HCT116 (cell line): ENCODE results near the gene KLHL25. TPM values are rescaled to one million over a fixed set of nuclear protein-coding genes. Genes with fewer than 3 reads are reported as not detected.

Experiments
- ATAC-seq: fragments of 200-7000 bp; cut with Tn5 transposase; 2 replicates; pipeline ENCODE4 v1.9.1; 2020; ENCODE audit warnings: mild to moderate bottlenecking, moderate library complexity
- BruUV-seq: library from RNA; stranded (reverse); fragments of 400-500 nt; replicated peaks from 2 replicates; lab custom pipeline; 2021; lab: Mats Ljungman, UMichigan
- CTCF ChIA-PET: fragments of 300-600 bp; sonication (Branson Sonifier 250); formaldehyde crosslinking; loops from one replicate; lab custom pipeline; 2021; ENCODE audit warnings: antibody characterized with exemption; lab: Charles Lee
- POLR2A ChIA-PET: fragments of 300-600, 350-600 bp; sonication (Branson Sonifier 250); formaldehyde crosslinking; loops from one replicate; lab custom pipeline; 2021; ENCODE audit warnings: antibody characterized with exemption; lab: Charles Lee
- RAD21 ChIA-PET, 2 experiments: fragments of 300-600 bp; sonication (Branson Sonifier 250); formaldehyde crosslinking; loops; one replicate each; lab custom pipeline; 2023; ENCODE audit warnings: low total read pairs in 2 of 2; ENCODE audit not compliant: uncharacterized antibody in 2 of 2, unreplicated experiment in 2 of 2, low non-redundant PET in 1 of 2; lab: Charles Lee
- DNase-seq: peaks from one replicate; pipeline ENCODE4 v3.0.0-alpha.2; 2010; ENCODE audit warnings: low read depth, low spot score
- H2AFZ ChIP-seq: fragments of 200-600 bp; shearing (Covaris generic), sonication (generic); 2 replicates; pipeline ENCODE4 v1.6.1; 2017; ENCODE audit warnings: low read depth, mixed run types, mixed read lengths, antibody characterized with exemption, low read length; ENCODE audit not compliant: poor library complexity, severe bottlenecking
- H3K27ac ChIP-seq: 2 replicates; pipeline ENCODE4 v1.5.1; 2012; ENCODE audit warnings: low read depth, low read length
- H3K27me3 ChIP-seq: fragments of 200-600 bp; sonication (generic); 2 replicates; pipeline ENCODE4 v1.6.1; 2016; ENCODE audit warnings: mixed run types, low read length, mixed read lengths; ENCODE audit not compliant: insufficient read depth
- H3K36me3 ChIP-seq, 2 experiments: fragments of 200-500 bp in 1 of 2; fragments of 200-600 bp in 1 of 2; sonication (Bioruptor generic) in 1 of 2; sonication (generic) in 1 of 2; 2 replicates each; pipeline versions ENCODE4 v1.5.1 to v1.6.1; 2014 to 2016; ENCODE audit warnings: low read length in 2 of 2, inconsistent platforms in 1 of 2, mixed read lengths in 1 of 2, mixed run types in 1 of 2; ENCODE audit not compliant: insufficient read depth in 2 of 2, control insufficient read depth in 1 of 2
- H3K4me1 ChIP-seq, 2 experiments: fragments of 200-600 bp in 1 of 2; sonication (generic) in 1 of 2; 2 replicates each; pipeline versions ENCODE4 v1.5.1 to v1.6.1; 2012 to 2017; ENCODE audit warnings: low read length in 2 of 2, inconsistent platforms in 1 of 2, mild to moderate bottlenecking in 1 of 2, mixed read lengths in 1 of 2, mixed run types in 1 of 2, moderate library complexity in 1 of 2; ENCODE audit not compliant: insufficient read depth in 2 of 2, control insufficient read depth in 1 of 2
- H3K4me2 ChIP-seq: fragments of 200-600 bp; sonication (generic); 2 replicates; pipeline ENCODE4 v1.6.1; 2017; ENCODE audit warnings: mixed run types, low read length, mixed read lengths
- H3K4me3 ChIP-seq, 2 experiments: fragments of 200-600 bp in 1 of 2; sonication (generic) in 1 of 2; replicated peaks in 1 of 2; 2 replicates each; pipeline ENCODE4 v1.5.1; 2011 to 2016; ENCODE audit warnings: low read length in 2 of 2, control low read depth in 1 of 2, low read depth in 1 of 2, mild to moderate bottlenecking in 1 of 2, mixed read lengths in 1 of 2, mixed run types in 1 of 2
- H3K79me2 ChIP-seq: fragments of 200-600 bp; sonication (generic); 2 replicates; pipeline ENCODE4 v1.6.1; 2017; ENCODE audit warnings: mild to moderate bottlenecking, mixed run types, low read length, moderate library complexity, mixed read lengths; ENCODE audit not compliant: insufficient read depth
- H3K9ac ChIP-seq: fragments of 200-600 bp; sonication (generic); 2 replicates; pipeline ENCODE4 v1.6.1; 2016; ENCODE audit warnings: low read length, mixed read lengths
- H3K9me2 ChIP-seq: fragments of 200-600 bp; sonication (generic), shearing (Covaris generic); 2 replicates; pipeline ENCODE4 v1.6.1; 2017; ENCODE audit warnings: mixed run types, mild to moderate bottlenecking, moderate library complexity; ENCODE audit not compliant: insufficient read depth
- H3K9me3 ChIP-seq, 2 experiments: fragments of 200-500 bp in 1 of 2; fragments of 200-600 bp in 1 of 2; sonication (Bioruptor generic) in 1 of 2; sonication (generic) in 1 of 2; 2 replicates each; pipeline ENCODE4 v1.6.1; 2014 to 2017; ENCODE audit warnings: low read length in 2 of 2, mixed read lengths in 2 of 2, inconsistent platforms in 1 of 2, low read depth in 1 of 2, mild to moderate bottlenecking in 1 of 2, mixed run types in 1 of 2, moderate library complexity in 1 of 2; ENCODE audit not compliant: control insufficient read depth in 1 of 2, insufficient read depth in 1 of 2
- H4K20me1 ChIP-seq: fragments of 200-600 bp; sonication (generic), shearing (Covaris generic); 2 replicates; pipeline ENCODE4 v1.6.1; 2017; ENCODE audit warnings: mixed run types, mild to moderate bottlenecking, moderate library complexity; ENCODE audit not compliant: insufficient read depth
- CEBPB ChIP-seq: IDR thresholded peaks from 2 replicates; pipeline ENCODE4 v1.6.1; 2012; ENCODE audit warnings: low read depth
- EGR1 ChIP-seq: IDR thresholded peaks from 2 replicates; pipeline ENCODE4 v1.6.1; 2012; ENCODE audit warnings: low read depth
- ELF1 ChIP-seq: IDR thresholded peaks from 2 replicates; pipeline ENCODE4 v1.6.1; 2012; ENCODE audit warnings: low read depth, borderline replicate concordance
- EZH2phosphoT487 ChIP-seq: fragments of 200-600 bp; IDR thresholded peaks from 2 replicates; pipeline ENCODE4 v1.6.1; 2018; ENCODE audit warnings: antibody characterized with exemption, borderline replicate concordance
- FOSL1 ChIP-seq: IDR thresholded peaks from 2 replicates; pipeline ENCODE4 v1.6.1; 2012; ENCODE audit warnings: low read depth
- JUND ChIP-seq: IDR thresholded peaks from 2 replicates; pipeline ENCODE4 v1.6.1; 2012
- POLR2A ChIP-seq: IDR thresholded peaks from 2 replicates; pipeline ENCODE4 v1.7.0; 2011; ENCODE audit warnings: borderline replicate concordance; ENCODE audit not compliant: insufficient read depth, insufficient read length; ENCODE audit errors: extremely low read depth
- POLR2AphosphoS5 ChIP-seq: IDR thresholded peaks from 2 replicates; pipeline ENCODE4 v1.6.1; 2011; ENCODE audit warnings: mild to moderate bottlenecking, low read depth, low read length, moderate library complexity
- RAD21 ChIP-seq: IDR thresholded peaks from 2 replicates; pipeline ENCODE4 v1.6.1; 2012; ENCODE audit warnings: low read depth, mild to moderate bottlenecking
- SIN3A ChIP-seq: IDR thresholded peaks from 2 replicates; pipeline ENCODE4 v1.6.1; 2012; ENCODE audit warnings: low read depth
- SRF ChIP-seq: IDR thresholded peaks from 2 replicates; pipeline ENCODE4 v1.6.1; 2012; ENCODE audit warnings: low read depth
- TCF7L2 ChIP-seq: IDR thresholded peaks from 2 replicates; pipeline ENCODE4 v1.7.0; 2011; ENCODE audit warnings: borderline replicate concordance, inconsistent platforms; ENCODE audit not compliant: insufficient read depth, insufficient read length; ENCODE audit errors: extremely low read depth
- YY1 ChIP-seq: IDR thresholded peaks from 2 replicates; pipeline ENCODE4 v1.6.1; 2011; ENCODE audit warnings: low read length, low read depth, moderate library complexity, mild to moderate bottlenecking; ENCODE audit not compliant: insufficient replicate concordance; ENCODE audit errors: extremely low read depth
- ZFX ChIP-seq: fragments of 450-650 bp; IDR thresholded peaks from 2 replicates; pipeline ENCODE4 v1.6.1; 2017
- ZNF274 ChIP-seq: fragments of 200-500 bp; sonication (Bioruptor generic); IDR thresholded peaks from 2 replicates; pipeline ENCODE4 v1.6.1; 2014; ENCODE audit warnings: mild to moderate bottlenecking, low read depth, low read length, inconsistent platforms
- intact Hi-C: fragments of 100-400 bp; cut with micrococcal nuclease; formaldehyde crosslinking; loops from 2 replicates; pipeline ENCODE4 v1.10.0; 2022
- total RNA-seq: library from RNA; stranded (reverse); gene quantifications from one replicate; pipeline ENCODE4 v1.2.1, GENCODE V29; 2021; ENCODE audit not compliant: unreplicated experiment
- TF ChIP-seq, protein P1 (sequence below): IDR thresholded peaks from 2 replicates; pipeline ENCODE4 v1.6.1; 2012; ENCODE audit warnings: low read depth
- TF ChIP-seq, protein P2 (sequence below): IDR thresholded peaks from 2 replicates; pipeline ENCODE4 v1.6.1; 2012
- TF ChIP-seq, protein P3 (sequence below): IDR thresholded peaks from 2 replicates; pipeline ENCODE4 v1.6.1; 2012
- TF ChIP-seq, protein P4 (sequence below), 3 experiments: fragments of 200-600 bp in 1 of 3; sonication (generic) in 1 of 3; IDR thresholded peaks in 2 of 3; conservative IDR thresholded peaks in 1 of 3; 2 replicates each; pipeline ENCODE4 v1.5.1; 2012 to 2017; ENCODE audit warnings: low read depth in 2 of 3, low read length in 2 of 3, antibody characterized with exemption in 1 of 3, borderline replicate concordance in 1 of 3, control low read depth in 1 of 3, mild to moderate bottlenecking in 1 of 3, mixed read lengths in 1 of 3, mixed run types in 1 of 3, moderate library complexity in 1 of 3; ENCODE audit not compliant: insufficient read depth in 1 of 3

The KLHL25 gene
- total RNA-seq, 1 experiment from 2014 or later, result 5.3 TPM

DNA sequence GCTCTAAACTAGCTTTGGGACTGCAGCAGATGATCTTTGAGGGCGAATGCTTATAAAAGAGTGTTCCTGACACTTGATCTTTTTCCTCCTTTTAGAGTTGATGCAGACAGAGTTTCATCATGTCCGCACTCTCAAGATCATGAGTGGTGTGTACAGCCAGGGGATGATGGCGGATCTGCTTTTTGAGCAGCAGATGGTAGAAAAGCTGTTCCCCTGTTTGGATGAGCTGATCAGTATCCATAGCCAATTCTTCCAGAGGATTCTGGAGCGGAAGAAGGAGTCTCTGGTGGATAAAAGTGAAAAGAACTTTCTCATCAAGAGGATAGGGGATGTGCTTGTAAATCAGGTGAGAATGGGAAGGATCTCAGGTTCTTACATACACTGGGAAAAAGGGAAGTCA is 75.7 kb downstream of the KLHL25 start:
- H3K4me1 ChIP-seq, result no peaks in the 10 kb centered on the region
- H3K4me3 ChIP-seq, result no peak overlapping the region
- POLR2A ChIA-PET, result no interaction called here
- H3K9me2 ChIP-seq, result no peaks in the 10 kb centered on the region
- no peaks in the 10 kb centered on the region for H4K20me1 ChIP-seq
- intact Hi-C loops, result no loop called here
- TF ChIP-seq POLR2AphosphoS5 (no peak), TCF7L2 (no peak), RAD21 (no peak), ZNF274 (no peak), JUND (no peak), SRF (no peak), EZH2phosphoT487 (no peak), SIN3A (no peak), POLR2A (no peak), EGR1 (no peak), ELF1 (no peak), FOSL1 (no peak), YY1 (no peak), CEBPB (no peak), ZFX (no peak)
- TF ChIP-seq, protein P1, sequence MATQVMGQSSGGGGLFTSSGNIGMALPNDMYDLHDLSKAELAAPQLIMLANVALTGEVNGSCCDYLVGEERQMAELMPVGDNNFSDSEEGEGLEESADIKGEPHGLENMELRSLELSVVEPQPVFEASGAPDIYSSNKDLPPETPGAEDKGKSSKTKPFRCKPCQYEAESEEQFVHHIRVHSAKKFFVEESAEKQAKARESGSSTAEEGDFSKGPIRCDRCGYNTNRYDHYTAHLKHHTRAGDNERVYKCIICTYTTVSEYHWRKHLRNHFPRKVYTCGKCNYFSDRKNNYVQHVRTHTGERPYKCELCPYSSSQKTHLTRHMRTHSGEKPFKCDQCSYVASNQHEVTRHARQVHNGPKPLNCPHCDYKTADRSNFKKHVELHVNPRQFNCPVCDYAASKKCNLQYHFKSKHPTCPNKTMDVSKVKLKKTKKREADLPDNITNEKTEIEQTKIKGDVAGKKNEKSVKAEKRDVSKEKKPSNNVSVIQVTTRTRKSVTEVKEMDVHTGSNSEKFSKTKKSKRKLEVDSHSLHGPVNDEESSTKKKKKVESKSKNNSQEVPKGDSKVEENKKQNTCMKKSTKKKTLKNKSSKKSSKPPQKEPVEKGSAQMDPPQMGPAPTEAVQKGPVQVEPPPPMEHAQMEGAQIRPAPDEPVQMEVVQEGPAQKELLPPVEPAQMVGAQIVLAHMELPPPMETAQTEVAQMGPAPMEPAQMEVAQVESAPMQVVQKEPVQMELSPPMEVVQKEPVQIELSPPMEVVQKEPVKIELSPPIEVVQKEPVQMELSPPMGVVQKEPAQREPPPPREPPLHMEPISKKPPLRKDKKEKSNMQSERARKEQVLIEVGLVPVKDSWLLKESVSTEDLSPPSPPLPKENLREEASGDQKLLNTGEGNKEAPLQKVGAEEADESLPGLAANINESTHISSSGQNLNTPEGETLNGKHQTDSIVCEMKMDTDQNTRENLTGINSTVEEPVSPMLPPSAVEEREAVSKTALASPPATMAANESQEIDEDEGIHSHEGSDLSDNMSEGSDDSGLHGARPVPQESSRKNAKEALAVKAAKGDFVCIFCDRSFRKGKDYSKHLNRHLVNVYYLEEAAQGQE, result no peak
- TF ChIP-seq, protein P2, sequence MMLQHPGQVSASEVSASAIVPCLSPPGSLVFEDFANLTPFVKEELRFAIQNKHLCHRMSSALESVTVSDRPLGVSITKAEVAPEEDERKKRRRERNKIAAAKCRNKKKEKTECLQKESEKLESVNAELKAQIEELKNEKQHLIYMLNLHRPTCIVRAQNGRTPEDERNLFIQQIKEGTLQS, result no peak
- TF ChIP-seq, protein P3, sequence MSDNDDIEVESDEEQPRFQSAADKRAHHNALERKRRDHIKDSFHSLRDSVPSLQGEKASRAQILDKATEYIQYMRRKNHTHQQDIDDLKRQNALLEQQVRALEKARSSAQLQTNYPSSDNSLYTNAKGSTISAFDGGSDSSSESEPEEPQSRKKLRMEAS, result no peak
- TF ChIP-seq, protein P4, sequence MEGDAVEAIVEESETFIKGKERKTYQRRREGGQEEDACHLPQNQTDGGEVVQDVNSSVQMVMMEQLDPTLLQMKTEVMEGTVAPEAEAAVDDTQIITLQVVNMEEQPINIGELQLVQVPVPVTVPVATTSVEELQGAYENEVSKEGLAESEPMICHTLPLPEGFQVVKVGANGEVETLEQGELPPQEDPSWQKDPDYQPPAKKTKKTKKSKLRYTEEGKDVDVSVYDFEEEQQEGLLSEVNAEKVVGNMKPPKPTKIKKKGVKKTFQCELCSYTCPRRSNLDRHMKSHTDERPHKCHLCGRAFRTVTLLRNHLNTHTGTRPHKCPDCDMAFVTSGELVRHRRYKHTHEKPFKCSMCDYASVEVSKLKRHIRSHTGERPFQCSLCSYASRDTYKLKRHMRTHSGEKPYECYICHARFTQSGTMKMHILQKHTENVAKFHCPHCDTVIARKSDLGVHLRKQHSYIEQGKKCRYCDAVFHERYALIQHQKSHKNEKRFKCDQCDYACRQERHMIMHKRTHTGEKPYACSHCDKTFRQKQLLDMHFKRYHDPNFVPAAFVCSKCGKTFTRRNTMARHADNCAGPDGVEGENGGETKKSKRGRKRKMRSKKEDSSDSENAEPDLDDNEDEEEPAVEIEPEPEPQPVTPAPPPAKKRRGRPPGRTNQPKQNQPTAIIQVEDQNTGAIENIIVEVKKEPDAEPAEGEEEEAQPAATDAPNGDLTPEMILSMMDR (IDR thresholded peaks at IDR 0.05 in 2 of 3, conservative IDR thresholded peaks at IDR 0.05 in 1 of 3; ENCODE audit: borderline replicate concordance in 1 of 3, insufficient read depth in 1 of 3, low read depth in 2 of 3, low read length in 2 of 3), result no peak
- TF ChIP-seq, all 23 proteins: peak for 0
- Histone ChIP-seq H3K36me3 (peaks cover 8 to 17% of the 10 kb centered on the region in 2 experiments; a peak in 3 of 4 replicates), H3K9ac (no peak overlapping the region), H3K9me3 (no peaks in the 10 kb centered on the region), H2AFZ (no peak overlapping the region), H3K79me2 (no peaks in the 10 kb centered on the region), H3K4me2 (no peak overlapping the region), H3K27ac (no peak overlapping the region), H3K27me3 (no peaks in the 10 kb centered on the region)
- no TSS peak for BruUV-seq
- RAD21 ChIA-PET, result no interaction called here
- ATAC-seq, result no peak
- no peak for DNase-seq
- CTCF ChIA-PET, result no interaction called here
